ENCODE data around the gene CREG2.

DNA sequence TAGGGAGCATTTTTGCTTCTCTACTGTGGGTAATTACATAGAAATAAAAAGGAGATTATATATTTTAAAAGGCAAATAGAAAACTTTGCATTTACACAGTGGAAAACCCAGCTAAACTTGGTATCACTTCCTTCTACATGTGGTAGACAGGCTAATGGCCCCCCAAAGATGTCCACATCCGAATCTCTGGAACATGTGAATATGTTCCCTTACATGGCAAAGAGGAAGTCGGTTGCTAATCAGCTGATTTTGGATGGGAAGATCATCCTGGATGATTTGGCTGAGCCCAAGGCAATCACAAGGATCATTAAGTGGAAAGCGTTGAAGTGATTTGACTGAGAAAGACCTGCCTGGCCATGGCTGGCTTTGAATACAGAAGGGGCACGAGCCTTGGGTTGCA, 26.2 kb downstream of the CREG2 start:
- TF ChIP-seq, protein P1, sequence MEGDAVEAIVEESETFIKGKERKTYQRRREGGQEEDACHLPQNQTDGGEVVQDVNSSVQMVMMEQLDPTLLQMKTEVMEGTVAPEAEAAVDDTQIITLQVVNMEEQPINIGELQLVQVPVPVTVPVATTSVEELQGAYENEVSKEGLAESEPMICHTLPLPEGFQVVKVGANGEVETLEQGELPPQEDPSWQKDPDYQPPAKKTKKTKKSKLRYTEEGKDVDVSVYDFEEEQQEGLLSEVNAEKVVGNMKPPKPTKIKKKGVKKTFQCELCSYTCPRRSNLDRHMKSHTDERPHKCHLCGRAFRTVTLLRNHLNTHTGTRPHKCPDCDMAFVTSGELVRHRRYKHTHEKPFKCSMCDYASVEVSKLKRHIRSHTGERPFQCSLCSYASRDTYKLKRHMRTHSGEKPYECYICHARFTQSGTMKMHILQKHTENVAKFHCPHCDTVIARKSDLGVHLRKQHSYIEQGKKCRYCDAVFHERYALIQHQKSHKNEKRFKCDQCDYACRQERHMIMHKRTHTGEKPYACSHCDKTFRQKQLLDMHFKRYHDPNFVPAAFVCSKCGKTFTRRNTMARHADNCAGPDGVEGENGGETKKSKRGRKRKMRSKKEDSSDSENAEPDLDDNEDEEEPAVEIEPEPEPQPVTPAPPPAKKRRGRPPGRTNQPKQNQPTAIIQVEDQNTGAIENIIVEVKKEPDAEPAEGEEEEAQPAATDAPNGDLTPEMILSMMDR (IDR thresholded peaks at IDR 0.05): no peak
- TF ChIP-seq POLR2A (IDR thresholded peaks at IDR 0.05; ENCODE audit: low read depth): no peak
- TF ChIP-seq POLR2AphosphoS5 (IDR thresholded peaks at IDR 0.05): no peak
- TF ChIP-seq EP300 (IDR thresholded peaks at IDR 0.05): no peak

Measured in esophagus muscularis mucosa (tissue), 4 donors.